IMR-90 (cell line): Measurements from ENCODE around the gene ARTN. TPM values are rescaled to one million over a fixed set of nuclear protein-coding genes. Genes with fewer than 3 reads are reported as not detected.

Experiments used
- ATAC-seq: fragments of 200-7000 bp; cut with Tn5 transposase; 2 replicates; pipeline ENCODE4 v1.9.1; 2020; ENCODE audit warnings: low read depth, mild to moderate bottlenecking, moderate library complexity
- BruUV-seq: library from RNA; stranded (reverse); fragments of 400-500 nt; replicated peaks from 2 replicates; lab custom pipeline; 2021; lab: Mats Ljungman, UMichigan
- CTCF ChIA-PET: fragments of 300-600 bp; formaldehyde crosslinking; extraction: SDS; loops from one replicate; lab custom pipeline; 2021; ENCODE audit warnings: antibody characterized with exemption; lab: Yijun Ruan, JAX
- POLR2A ChIA-PET: fragments of 300-600 bp; sonication (Branson Sonifier 250); formaldehyde crosslinking; loops from one replicate; lab custom pipeline; 2022; ENCODE audit warnings: antibody characterized with exemption; ENCODE audit not compliant: unreplicated experiment; lab: Charles Lee
- DNase-seq: peaks from one replicate; pipeline ENCODE4 v3.0.0; 2013
- H2AFZ ChIP-seq: replicated peaks from 2 replicates; pipeline ENCODE3; 2013; ENCODE audit warnings: low read length, mild to moderate bottlenecking; ENCODE audit not compliant: poor library complexity
- H2AK5ac ChIP-seq: 2 replicates; pipeline ENCODE4 v1.6.1; 2013; ENCODE audit warnings: low read depth, low read length, inconsistent platforms
- H2AK9ac ChIP-seq: replicated peaks from 2 replicates; pipeline ENCODE3; 2013; ENCODE audit warnings: mild to moderate bottlenecking, low read depth, low read length, moderate library complexity; ENCODE audit not compliant: poor library complexity
- H2BK120ac ChIP-seq: 2 replicates; pipeline ENCODE4 v1.6.1; 2013; ENCODE audit warnings: low read depth, low read length, inconsistent platforms
- H2BK15ac ChIP-seq: 3 replicates; pipeline ENCODE4 v1.6.1; 2013; ENCODE audit warnings: low read depth, low read length, inconsistent platforms
- H2BK20ac ChIP-seq: 2 replicates; pipeline ENCODE4 v1.6.1; 2013; ENCODE audit warnings: low read depth, mild to moderate bottlenecking, inconsistent platforms, low read length, moderate library complexity
- H2BK5ac ChIP-seq: 2 replicates; pipeline ENCODE4 v1.6.1; 2013; ENCODE audit warnings: mild to moderate bottlenecking, low read depth, low read length, inconsistent platforms; ENCODE audit not compliant: poor library complexity, severe bottlenecking
- H3K14ac ChIP-seq: replicated peaks from 2 replicates; pipeline ENCODE4 v1.6.1; 2013; ENCODE audit warnings: low read depth, low read length, inconsistent platforms
- H3K18ac ChIP-seq: 2 replicates; pipeline ENCODE4 v1.6.1; 2013; ENCODE audit warnings: low read depth, low read length, control low read depth
- H3K23ac ChIP-seq: 2 replicates; pipeline ENCODE4 v1.6.1; 2013; ENCODE audit warnings: low read depth, low read length, inconsistent platforms
- H3K27ac ChIP-seq: 2 replicates; pipeline ENCODE4 v1.5.1; 2013; ENCODE audit warnings: mild to moderate bottlenecking, control low read depth, low read length; ENCODE audit not compliant: insufficient read depth
- H3K27me3 ChIP-seq: 2 replicates; pipeline ENCODE4 v1.6.1; 2013; ENCODE audit warnings: low read length; ENCODE audit not compliant: control insufficient read depth, insufficient read depth
- H3K36me3 ChIP-seq: 2 replicates; pipeline ENCODE4 v1.6.1; 2013; ENCODE audit warnings: low read length, mixed read lengths; ENCODE audit not compliant: control insufficient read depth, insufficient read depth
- H3K4ac ChIP-seq: 2 replicates; pipeline ENCODE4 v1.6.1; 2013; ENCODE audit warnings: low read depth, low read length, inconsistent platforms
- H3K4me1 ChIP-seq: 2 replicates; pipeline ENCODE4 v1.6.1; 2013; ENCODE audit warnings: low read length, mixed read lengths; ENCODE audit not compliant: control insufficient read depth, insufficient read depth
- H3K4me2 ChIP-seq: 2 replicates; pipeline ENCODE4 v1.6.1; 2013; ENCODE audit warnings: low read depth, mild to moderate bottlenecking, control low read depth, low read length, moderate library complexity
- H3K4me3 ChIP-seq: 2 replicates; pipeline ENCODE4 v1.5.1; 2013; ENCODE audit warnings: low read depth, mild to moderate bottlenecking, control low read depth, low read length, moderate library complexity; ENCODE audit not compliant: insufficient read depth
- H3K56ac ChIP-seq: 2 replicates; pipeline ENCODE4 v1.6.1; 2013; ENCODE audit warnings: low read length, inconsistent platforms; ENCODE audit not compliant: insufficient read depth; ENCODE audit errors: extremely low read depth
- H3K79me1 ChIP-seq, 2 experiments: 2 replicates each; pipeline ENCODE4 v1.6.1; 2013; ENCODE audit warnings: low read length in 2 of 2, inconsistent platforms in 1 of 2, low read depth in 1 of 2
- H3K9ac ChIP-seq: 2 replicates; pipeline ENCODE4 v1.6.1; 2013; ENCODE audit warnings: low read depth, low read length, control low read depth
- H3K9me1 ChIP-seq: 2 replicates; pipeline ENCODE4 v1.6.1; 2013; ENCODE audit warnings: low read length, inconsistent platforms; ENCODE audit not compliant: insufficient read depth
- H3K9me3 ChIP-seq: 2 replicates; pipeline ENCODE4 v1.6.1; 2013; ENCODE audit warnings: low read length; ENCODE audit not compliant: control insufficient read depth, insufficient read depth
- H4K20me1 ChIP-seq: 2 replicates; pipeline ENCODE4 v1.6.1; 2013; ENCODE audit warnings: low read length, inconsistent platforms; ENCODE audit not compliant: insufficient read depth
- H4K5ac ChIP-seq: 2 replicates; pipeline ENCODE4 v1.6.1; 2013; ENCODE audit warnings: mild to moderate bottlenecking, low read depth, low read length, control low read depth
- H4K8ac ChIP-seq, 2 experiments: 2 replicates each; pipeline ENCODE4 v1.6.1; 2013; ENCODE audit warnings: low read depth in 2 of 2, low read length in 2 of 2, control low read depth in 1 of 2, inconsistent platforms in 1 of 2
- H4K91ac ChIP-seq: 2 replicates; pipeline ENCODE4 v1.6.1; 2013; ENCODE audit warnings: low read depth, low read length, inconsistent platforms; ENCODE audit not compliant: insufficient read depth
- BHLHE40 ChIP-seq: fragments of 150-350 bp; IDR thresholded peaks from 2 replicates; pipeline ENCODE4 v1.6.1; 2016; ENCODE audit warnings: mild to moderate bottlenecking, low read depth, low read length
- CHD1 ChIP-seq: IDR thresholded peaks from 2 replicates; pipeline ENCODE4 v1.6.1; 2012; ENCODE audit warnings: low read depth, low read length, improper control_type of control experiment
- CTCF ChIP-seq: conservative IDR thresholded peaks from 2 replicates; pipeline ENCODE4 v1.5.1; 2012; ENCODE audit warnings: mild to moderate bottlenecking, low read depth, low read length, improper control_type of control experiment
- ELK1 ChIP-seq: fragments of 150-350 bp; IDR thresholded peaks from 2 replicates; pipeline ENCODE4 v1.6.1; 2016; ENCODE audit warnings: low read depth, mild to moderate bottlenecking, low read length, moderate library complexity, borderline replicate concordance
- MAFK ChIP-seq: IDR thresholded peaks from 2 replicates; pipeline ENCODE4 v1.6.1; 2012; ENCODE audit warnings: low read depth, low read length, improper control_type of control experiment
- MAZ ChIP-seq: IDR thresholded peaks from 2 replicates; pipeline ENCODE4 v1.6.1; 2012; ENCODE audit warnings: low read depth, mild to moderate bottlenecking, low read length, improper control_type of control experiment, moderate library complexity, borderline replicate concordance
- NFE2L2 ChIP-seq: fragments of 150-350 bp; IDR thresholded peaks from 2 replicates; pipeline ENCODE4 v1.6.1; 2016; ENCODE audit warnings: low read depth, mild to moderate bottlenecking, low read length
- POLR2A ChIP-seq: IDR thresholded peaks from 2 replicates; pipeline ENCODE4 v1.6.1; 2012; ENCODE audit warnings: mild to moderate bottlenecking, low read depth, low read length
- RAD21 ChIP-seq: IDR thresholded peaks from 2 replicates; pipeline ENCODE4 v1.6.1; 2012; ENCODE audit warnings: low read length, improper control_type of control experiment
- RCOR1 ChIP-seq: IDR thresholded peaks from 2 replicates; pipeline ENCODE4 v1.6.1; 2012; ENCODE audit warnings: mild to moderate bottlenecking, low read length, improper control_type of control experiment; ENCODE audit not compliant: insufficient replicate concordance
- RFX5 ChIP-seq: IDR thresholded peaks from 2 replicates; pipeline ENCODE4 v1.8.0; 2012; ENCODE audit warnings: low read depth, mild to moderate bottlenecking, low read length, moderate library complexity
- SMC3 ChIP-seq: fragments of 150-350 bp; IDR thresholded peaks from 2 replicates; pipeline ENCODE4 v1.6.1; 2016; ENCODE audit warnings: low read depth, mild to moderate bottlenecking, antibody characterized with exemption, low read length, moderate library complexity
- USF2 ChIP-seq: fragments of 150-350 bp; IDR thresholded peaks from 2 replicates; pipeline ENCODE4 v1.6.1; 2017; ENCODE audit warnings: mild to moderate bottlenecking, antibody characterized with exemption, low read length, low read depth
- WGBS, 2 experiments: methylation state at CpG; one replicate each; pipeline versions ENCODE4 v1.1.5 to v1.1.7; 2013; ENCODE audit warnings: missing lambda C conversion rate in 2 of 2; ENCODE audit not compliant: insufficient read length in 1 of 2; ENCODE audit errors: extremely low coverage in 2 of 2; 5-methylcytosine and 5-hydroxymethylcytosine counted together
- dilution Hi-C: fragments of 300-500 bp; cut with HindIII; formaldehyde crosslinking; loops from one replicate; pipeline ENCODE4 v1.14.3; 2018; ENCODE audit warnings: low sequenced_read_pairs; ENCODE audit not compliant: unreplicated experiment
- in situ Hi-C: fragments of 300-500 bp; cut with MboI; formaldehyde crosslinking; loops from 3 replicates; pipeline ENCODE4 v1.14.3; 2019; ENCODE audit warnings: low sequenced_read_pairs, inconsistent platforms, mixed read lengths
- intact Hi-C: fragments of 100-400 bp; cut with micrococcal nuclease; formaldehyde crosslinking; loops from 2 replicates; pipeline ENCODE4 v1.10.0; 2022
- polyA plus RNA-seq, 3 experiments: library from polyadenylated mRNA; depleted of rRNA; stranded (reverse); fragments of >200 nt; gene quantifications; 2 replicates each; pipeline ENCODE4 v1.2.3, GENCODE V29; 2012; ENCODE audit warnings: low replicate concordance in 1 of 3
- total RNA-seq: library from RNA; depleted of rRNA; stranded (reverse); fragments of >200 nt; gene quantifications from 2 replicates; pipeline ENCODE4 v1.2.3, GENCODE V29; 2012

Gene ARTN
- total and polyA plus RNA-seq, 2 of the 4 experiments (the other 2 are of a cell fraction), result 0.29 TPM; not detected in 1

- in situ Hi-C loops (loop anchor here (5.0 kb wide), 1 partner anchor 160 kb away; no protein-coding TSS in a partner anchor), dilution Hi-C loops (no loop called here), intact Hi-C loops (loop anchor here (5.0 kb wide), 1 partner anchor 80 kb away; no protein-coding TSS in a partner anchor)
- Histone ChIP-seq H2BK5ac (no peak overlapping the region), H2BK120ac (no peak overlapping the region; the same call in 1 of the 2 replicates), H3K9me3 (peaks cover 5% of the 10 kb centered on the region), H3K79me1 (peaks cover 0 to 13% of the 10 kb centered on the region in 2 experiments; a peak in 1 of 4 replicates), H4K8ac (no peak overlapping the region), H3K9ac (no peak overlapping the region), H2AK9ac (peak overlapping the region; percentile 4), H3K4me1 (peaks cover 10% of the 10 kb centered on the region), H3K4me3 (no peak overlapping the region), H3K14ac (no peak overlapping the region), H3K27ac (no peak overlapping the region), H4K20me1 (peaks cover 3% of the 10 kb centered on the region; the same call in 1 of the 2 replicates), H3K18ac (no peak overlapping the region), H3K27me3 (no peaks in the 10 kb centered on the region), H2BK20ac (no peak overlapping the region), H4K5ac (no peak overlapping the region), H3K23ac (no peak overlapping the region), H3K36me3 (peaks cover 6% of the 10 kb centered on the region; the same call in 1 of the 2 replicates), H3K4ac (0 out of 2 replicates have a peak overlapping the region, but pooled peaks have one; percentile 8), H2BK15ac (peak overlapping the region; percentile 21; the same call in 1 of the 3 replicates), H3K4me2 (no peak overlapping the region), H4K91ac (no peak overlapping the region; the same call in 1 of the 2 replicates), H2AFZ (no peak overlapping the region), H3K56ac (no peak overlapping the region), H3K9me1 (peaks cover 6% of the 10 kb centered on the region), H2AK5ac (peak overlapping the region; percentile 20; the same call in 1 of the 2 replicates)
- POLR2A ChIA-PET, result no interaction called here
- DNase-seq (no peak), ATAC-seq (no peak)
- WGBS, 2 experiments, result 88% methylated on average over 4 of the region's 13 CpGs; no CpG with 5 or more reads in 1 of the 2 experiments
- CTCF ChIA-PET, result interaction anchor here (5.6 kb wide), 1 partner anchor 165 kb away, joined by 149 read pairs; no protein-coding TSS in a partner anchor
- BruUV-seq, result no TSS peak
- TF ChIP-seq ELK1, result no peak
- no peak for TF ChIP-seq MAZ
- TF ChIP-seq CTCF, result no peak
- TF ChIP-seq RCOR1, result no peak
- TF ChIP-seq SMC3, result no peak
- TF ChIP-seq MAFK, result no peak
- TF ChIP-seq POLR2A, result no peak
- no peak for TF ChIP-seq RAD21
- no peak for TF ChIP-seq BHLHE40
- no peak for TF ChIP-seq RFX5
- no peak for TF ChIP-seq NFE2L2
- TF ChIP-seq CHD1, result no peak
- TF ChIP-seq USF2, result no peak
Measured at GRCh38 chr1:43931711-43932660, 1.6 kb upstream of the ARTN start.
